Neural cell (in vitro differentiated cells): ENCODE measurements around the gene SSUH2. TPM values are rescaled to one million over a fixed set of nuclear protein-coding genes. Genes with fewer than 3 reads are reported as not detected.

Experiments used
- H2AFZ ChIP-seq: fragments of 200-600, 300-800 bp; sonication (generic), shearing (Covaris generic); 2 replicates; pipeline ENCODE4 v1.6.0; 2014; ENCODE audit warnings: low read depth, mild to moderate bottlenecking, antibody characterized with exemption, low read length, moderate library complexity
- H3F3A ChIP-seq: fragments of 200-600 bp; shearing (Covaris generic); 2 replicates; pipeline ENCODE4 v1.6.1; 2016; ENCODE audit warnings: mild to moderate bottlenecking, moderate library complexity, mixed read lengths, antibody characterized with exemption, low read length; ENCODE audit not compliant: insufficient read depth, poor library complexity, severe bottlenecking
- H3K27ac ChIP-seq: fragments of 200-600, 300-800 bp; sonication (generic), shearing (Covaris generic); 2 replicates; pipeline ENCODE4 v1.5.1; 2014; ENCODE audit warnings: mild to moderate bottlenecking, low read length, moderate library complexity
- H3K27me3 ChIP-seq: fragments of 300-800, 200-600 bp; sonication (generic), shearing (Covaris generic); 2 replicates; pipeline ENCODE4 v1.6.0; 2014; ENCODE audit warnings: mild to moderate bottlenecking, low read depth, low read length, moderate library complexity; ENCODE audit not compliant: insufficient read depth
- H3K36me3 ChIP-seq: fragments of 300-800, 200-600 bp; sonication (generic), shearing (Covaris generic); 2 replicates; pipeline ENCODE4 v1.5.1; 2014; ENCODE audit warnings: mild to moderate bottlenecking, antibody characterized with exemption, low read length, moderate library complexity; ENCODE audit not compliant: insufficient read depth
- H3K4me2 ChIP-seq: fragments of 300-800, 200-600 bp; sonication (generic), shearing (Covaris generic); 2 replicates; pipeline ENCODE4 v1.6.0; 2014; ENCODE audit warnings: mild to moderate bottlenecking, low read length
- H3K4me3 ChIP-seq: fragments of 300-800, 200-600 bp; sonication (generic), shearing (Covaris generic); 2 replicates; pipeline ENCODE4 v1.5.1; 2014; ENCODE audit warnings: mild to moderate bottlenecking, low read length, moderate library complexity
- H3K79me2 ChIP-seq: fragments of 200-600 bp; shearing (Covaris generic); replicated peaks from 2 replicates; pipeline ENCODE4 v1.6.0; 2014; ENCODE audit warnings: mild to moderate bottlenecking, low read length, moderate library complexity; ENCODE audit not compliant: insufficient read depth
- H3K9ac ChIP-seq: fragments of 300-800, 200-600 bp; sonication (generic), shearing (Covaris generic); 2 replicates; pipeline ENCODE4 v1.6.1; 2016; ENCODE audit warnings: mild to moderate bottlenecking, low read length, mixed read lengths
- H3K9me2 ChIP-seq: fragments of 200-600 bp; shearing (Covaris generic); 2 replicates; pipeline ENCODE4 v1.6.1; 2016; ENCODE audit warnings: mild to moderate bottlenecking, low read length, mixed read lengths; ENCODE audit not compliant: insufficient read depth
- H3K9me3 ChIP-seq: fragments of 200-600, 300-800 bp; sonication (generic), shearing (Covaris generic); 2 replicates; pipeline ENCODE4 v1.6.1; 2016; ENCODE audit warnings: mild to moderate bottlenecking, mixed run types, low read length, moderate library complexity, mixed read lengths
- H4K20me1 ChIP-seq: fragments of 200-600 bp; shearing (Covaris generic); 2 replicates; pipeline ENCODE4 v1.6.1; 2016; ENCODE audit warnings: mild to moderate bottlenecking, mixed run types; ENCODE audit not compliant: insufficient read depth
- EP300 ChIP-seq: fragments of 450-650 bp; conservative IDR thresholded peaks from 2 replicates; pipeline ENCODE4 v1.6.1; 2014; ENCODE audit warnings: antibody characterized with exemption, mild to moderate bottlenecking, moderate library complexity; ENCODE audit not compliant: poor library complexity, severe bottlenecking
- EZH2 ChIP-seq: fragments of 200-600, 300-800 bp; shearing (Covaris generic), sonication (generic); IDR thresholded peaks from 2 replicates; pipeline ENCODE4 v1.6.1; 2014; ENCODE audit warnings: antibody characterized with exemption, low read length, borderline replicate concordance, mild to moderate bottlenecking; ENCODE audit not compliant: insufficient read depth, poor library complexity, severe bottlenecking
- MXI1 ChIP-seq: fragments of 450-650 bp; conservative IDR thresholded peaks from 2 replicates; pipeline ENCODE4 v1.6.1; 2014; ENCODE audit warnings: antibody characterized with exemption, mild to moderate bottlenecking; ENCODE audit not compliant: poor library complexity, severe bottlenecking
- POLR2AphosphoS5 ChIP-seq: IDR thresholded peaks from 2 replicates; pipeline ENCODE4 v1.6.1; 2012
- RAD21 ChIP-seq: fragments of 450-650 bp; conservative IDR thresholded peaks from 2 replicates; pipeline ENCODE4 v1.6.1; 2014; ENCODE audit warnings: antibody characterized with exemption, mild to moderate bottlenecking, moderate library complexity
- SMC3 ChIP-seq: fragments of 450-650 bp; conservative IDR thresholded peaks from 2 replicates; pipeline ENCODE4 v1.6.1; 2014; ENCODE audit warnings: antibody characterized with exemption, mild to moderate bottlenecking, moderate library complexity; ENCODE audit not compliant: poor library complexity
- TAF1 ChIP-seq: IDR thresholded peaks from 2 replicates; pipeline ENCODE4 v1.6.1; 2012; ENCODE audit warnings: low read depth
- polyA plus RNA-seq: library from polyadenylated mRNA; depleted of rRNA; stranded (reverse); fragments of >200 nt; gene quantifications from 2 replicates; pipeline ENCODE4 v1.2.3, GENCODE V29; 2014
- TF ChIP-seq, protein P1 (sequence below): fragments of 450-650 bp; IDR thresholded peaks from 2 replicates; pipeline ENCODE4 v1.5.1; 2014; ENCODE audit warnings: antibody characterized with exemption, mild to moderate bottlenecking, moderate library complexity; ENCODE audit not compliant: poor library complexity, severe bottlenecking
- TF ChIP-seq, protein P2 (sequence below): IDR thresholded peaks from 2 replicates; pipeline ENCODE4 v1.6.1; 2012; ENCODE audit warnings: borderline replicate concordance

The SSUH2 gene
- polyA plus RNA-seq, 1 donor from 2014 or later = 0.88 TPM

DNA sequence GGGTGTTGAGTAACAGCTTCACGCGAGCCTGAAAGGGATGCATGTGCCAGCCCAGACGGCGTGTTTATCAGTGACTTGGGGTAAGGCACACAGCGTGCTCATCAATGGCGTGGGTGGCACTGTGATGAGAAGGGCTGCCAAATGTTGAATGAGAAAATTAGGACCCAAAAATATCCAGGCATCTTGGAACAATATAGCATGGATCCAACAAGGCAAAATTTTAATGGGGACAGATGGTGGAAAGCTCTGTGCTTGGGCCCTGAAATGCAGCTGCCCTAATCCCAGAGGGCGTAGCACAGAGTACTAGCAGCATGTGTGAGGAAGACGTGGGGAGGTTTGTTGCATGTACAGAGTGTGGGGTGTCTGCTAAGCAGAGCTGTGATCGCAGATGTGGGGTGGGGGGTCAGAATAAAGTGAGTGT is 48.9 kb downstream of the SSUH2 start:
- H3K9me3 ChIP-seq = no peaks in the 10 kb centered on the region
- no peak overlapping the region for H3K4me2 ChIP-seq
- H2AFZ ChIP-seq = no peak overlapping the region
- no peaks in the 10 kb centered on the region for H3F3A ChIP-seq
- no peak overlapping the region for H3K27ac ChIP-seq
- H3K27me3 ChIP-seq = no peaks in the 10 kb centered on the region
- no peak overlapping the region for H3K9ac ChIP-seq
- TF ChIP-seq, protein P1, sequence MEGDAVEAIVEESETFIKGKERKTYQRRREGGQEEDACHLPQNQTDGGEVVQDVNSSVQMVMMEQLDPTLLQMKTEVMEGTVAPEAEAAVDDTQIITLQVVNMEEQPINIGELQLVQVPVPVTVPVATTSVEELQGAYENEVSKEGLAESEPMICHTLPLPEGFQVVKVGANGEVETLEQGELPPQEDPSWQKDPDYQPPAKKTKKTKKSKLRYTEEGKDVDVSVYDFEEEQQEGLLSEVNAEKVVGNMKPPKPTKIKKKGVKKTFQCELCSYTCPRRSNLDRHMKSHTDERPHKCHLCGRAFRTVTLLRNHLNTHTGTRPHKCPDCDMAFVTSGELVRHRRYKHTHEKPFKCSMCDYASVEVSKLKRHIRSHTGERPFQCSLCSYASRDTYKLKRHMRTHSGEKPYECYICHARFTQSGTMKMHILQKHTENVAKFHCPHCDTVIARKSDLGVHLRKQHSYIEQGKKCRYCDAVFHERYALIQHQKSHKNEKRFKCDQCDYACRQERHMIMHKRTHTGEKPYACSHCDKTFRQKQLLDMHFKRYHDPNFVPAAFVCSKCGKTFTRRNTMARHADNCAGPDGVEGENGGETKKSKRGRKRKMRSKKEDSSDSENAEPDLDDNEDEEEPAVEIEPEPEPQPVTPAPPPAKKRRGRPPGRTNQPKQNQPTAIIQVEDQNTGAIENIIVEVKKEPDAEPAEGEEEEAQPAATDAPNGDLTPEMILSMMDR = no peak
- TF ChIP-seq EZH2 (no peak), TAF1 (no peak), SMC3 (no peak), MXI1 (no peak), POLR2AphosphoS5 (no peak), EP300 (no peak), RAD21 (no peak)
- TF ChIP-seq, protein P2, sequence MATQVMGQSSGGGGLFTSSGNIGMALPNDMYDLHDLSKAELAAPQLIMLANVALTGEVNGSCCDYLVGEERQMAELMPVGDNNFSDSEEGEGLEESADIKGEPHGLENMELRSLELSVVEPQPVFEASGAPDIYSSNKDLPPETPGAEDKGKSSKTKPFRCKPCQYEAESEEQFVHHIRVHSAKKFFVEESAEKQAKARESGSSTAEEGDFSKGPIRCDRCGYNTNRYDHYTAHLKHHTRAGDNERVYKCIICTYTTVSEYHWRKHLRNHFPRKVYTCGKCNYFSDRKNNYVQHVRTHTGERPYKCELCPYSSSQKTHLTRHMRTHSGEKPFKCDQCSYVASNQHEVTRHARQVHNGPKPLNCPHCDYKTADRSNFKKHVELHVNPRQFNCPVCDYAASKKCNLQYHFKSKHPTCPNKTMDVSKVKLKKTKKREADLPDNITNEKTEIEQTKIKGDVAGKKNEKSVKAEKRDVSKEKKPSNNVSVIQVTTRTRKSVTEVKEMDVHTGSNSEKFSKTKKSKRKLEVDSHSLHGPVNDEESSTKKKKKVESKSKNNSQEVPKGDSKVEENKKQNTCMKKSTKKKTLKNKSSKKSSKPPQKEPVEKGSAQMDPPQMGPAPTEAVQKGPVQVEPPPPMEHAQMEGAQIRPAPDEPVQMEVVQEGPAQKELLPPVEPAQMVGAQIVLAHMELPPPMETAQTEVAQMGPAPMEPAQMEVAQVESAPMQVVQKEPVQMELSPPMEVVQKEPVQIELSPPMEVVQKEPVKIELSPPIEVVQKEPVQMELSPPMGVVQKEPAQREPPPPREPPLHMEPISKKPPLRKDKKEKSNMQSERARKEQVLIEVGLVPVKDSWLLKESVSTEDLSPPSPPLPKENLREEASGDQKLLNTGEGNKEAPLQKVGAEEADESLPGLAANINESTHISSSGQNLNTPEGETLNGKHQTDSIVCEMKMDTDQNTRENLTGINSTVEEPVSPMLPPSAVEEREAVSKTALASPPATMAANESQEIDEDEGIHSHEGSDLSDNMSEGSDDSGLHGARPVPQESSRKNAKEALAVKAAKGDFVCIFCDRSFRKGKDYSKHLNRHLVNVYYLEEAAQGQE = no peak
- no peaks in the 10 kb centered on the region for H3K36me3 ChIP-seq
- no peak overlapping the region for H3K4me3 ChIP-seq
- H3K9me2 ChIP-seq = no peaks in the 10 kb centered on the region
- no peaks in the 10 kb centered on the region for H3K79me2 ChIP-seq
- H4K20me1 ChIP-seq = no peaks in the 10 kb centered on the region

DNA sequence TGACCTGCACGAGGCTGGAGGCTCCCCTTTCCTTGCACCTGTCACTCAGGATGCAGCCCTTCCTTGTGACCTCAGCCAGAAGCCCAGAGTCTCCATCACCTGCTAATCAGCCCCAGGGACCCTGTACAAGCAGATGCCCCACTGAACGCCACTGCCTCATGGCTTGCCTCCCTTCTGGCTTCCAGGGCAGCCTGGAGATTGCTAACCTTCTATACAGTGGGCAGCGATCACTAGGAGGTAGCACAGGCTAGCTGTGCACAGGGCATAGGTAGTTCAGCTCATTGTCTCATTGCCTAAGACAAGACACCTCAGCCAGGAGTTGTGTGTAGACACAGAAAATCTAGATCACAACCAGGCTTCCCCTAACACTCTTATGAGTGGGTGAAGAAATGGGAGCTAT is 49.3 kb downstream of the SSUH2 start:
- Histone ChIP-seq H3K9me3 (no peaks in the 10 kb centered on the region), H3K36me3 (no peaks in the 10 kb centered on the region), H2AFZ (no peak overlapping the region), H3F3A (no peaks in the 10 kb centered on the region), H3K9me2 (no peaks in the 10 kb centered on the region), H3K4me2 (no peak overlapping the region), H3K27ac (no peak overlapping the region), H3K27me3 (no peaks in the 10 kb centered on the region), H3K9ac (no peak overlapping the region), H3K79me2 (no peaks in the 10 kb centered on the region), H3K4me3 (no peak overlapping the region), H4K20me1 (no peaks in the 10 kb centered on the region)
- TF ChIP-seq, protein P1 = no peak
- TF ChIP-seq TAF1 = no peak
- TF ChIP-seq EP300 = no peak
- no peak for TF ChIP-seq RAD21
- TF ChIP-seq SMC3 = no peak
- TF ChIP-seq, protein P2 = no peak
- no peak for TF ChIP-seq MXI1
- TF ChIP-seq EZH2 = no peak
- TF ChIP-seq POLR2AphosphoS5 = no peak
